ENCODE results near the gene APC. TPM values are rescaled to one million over a fixed set of nuclear protein-coding genes. Genes with fewer than 3 reads are reported as not detected.
A peak's percentile ranks its signal among the peaks of the same experiment; 100 is the strongest.

Gene APC
- total and polyA plus RNA-seq, 10 of the 15 experiments (the other 5 are each of a cell fraction or from before 2014, with no cell fraction given): 3.2 to 23.3 (median 13.8) TPM

DNA sequence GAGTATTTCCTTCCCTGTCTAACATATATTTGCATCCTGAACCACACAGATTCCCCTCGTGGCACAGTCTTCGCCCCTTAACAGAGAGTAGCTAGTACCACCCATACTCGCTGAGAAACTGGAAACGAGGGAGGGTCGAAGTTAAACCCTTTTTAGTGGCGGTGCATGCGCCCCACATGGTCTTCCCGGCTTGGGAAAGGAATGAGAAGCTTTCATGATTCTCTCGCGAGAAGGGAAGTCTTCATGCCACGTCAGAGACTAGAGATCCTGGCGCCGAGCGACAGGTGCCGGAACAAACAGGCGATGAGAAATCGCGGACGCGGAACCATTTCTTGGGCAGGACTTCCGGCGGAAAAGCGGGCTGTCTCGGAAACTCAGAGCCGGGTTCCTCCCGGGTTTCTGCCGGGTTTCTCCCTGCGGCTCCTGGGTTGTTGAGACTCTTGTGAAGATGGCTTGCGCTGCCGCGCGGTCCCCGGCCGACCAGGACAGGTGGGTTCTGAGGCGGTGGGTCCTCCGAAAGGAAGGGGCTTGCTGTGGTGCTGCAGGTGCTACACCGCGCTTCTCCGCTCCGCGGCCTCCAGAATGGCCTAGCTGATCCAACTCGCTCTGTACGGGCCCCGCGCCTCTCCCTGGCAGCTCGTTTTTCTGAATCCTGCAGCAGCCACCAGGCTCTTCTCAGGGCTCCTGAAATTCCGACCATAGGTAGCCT, 123.4 kb downstream of the APC start, which contains the start of gene SRP19 (continued):
- peak; percentile 42; the same call in 1 of the 2 replicates for TF ChIP-seq EED (IDR thresholded peaks at IDR 0.05; ENCODE audit: low read depth)
- TF ChIP-seq, protein P1, sequence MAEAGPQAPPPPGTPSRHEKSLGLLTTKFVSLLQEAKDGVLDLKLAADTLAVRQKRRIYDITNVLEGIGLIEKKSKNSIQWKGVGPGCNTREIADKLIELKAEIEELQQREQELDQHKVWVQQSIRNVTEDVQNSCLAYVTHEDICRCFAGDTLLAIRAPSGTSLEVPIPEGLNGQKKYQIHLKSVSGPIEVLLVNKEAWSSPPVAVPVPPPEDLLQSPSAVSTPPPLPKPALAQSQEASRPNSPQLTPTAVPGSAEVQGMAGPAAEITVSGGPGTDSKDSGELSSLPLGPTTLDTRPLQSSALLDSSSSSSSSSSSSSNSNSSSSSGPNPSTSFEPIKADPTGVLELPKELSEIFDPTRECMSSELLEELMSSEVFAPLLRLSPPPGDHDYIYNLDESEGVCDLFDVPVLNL (IDR thresholded peaks at IDR 0.05; ENCODE audit: low read depth, low read length): no peak
- no peak for TF ChIP-seq CBX3 (IDR thresholded peaks at IDR 0.05; ENCODE audit: borderline replicate concordance, low read depth)
- no peak for TF ChIP-seq MEF2A (IDR thresholded peaks at IDR 0.05; ENCODE audit: insufficient read depth, low read depth, low read length)
- peak; percentile 34; the same call in 1 of the 2 replicates for TF ChIP-seq POLR2AphosphoS2 (IDR thresholded peaks at IDR 0.05; ENCODE audit: low read depth, low read length)
- TF ChIP-seq CBFB (IDR thresholded peaks at IDR 0.05; ENCODE audit: low read depth): peak; percentile 92
- TF ChIP-seq, protein P2, sequence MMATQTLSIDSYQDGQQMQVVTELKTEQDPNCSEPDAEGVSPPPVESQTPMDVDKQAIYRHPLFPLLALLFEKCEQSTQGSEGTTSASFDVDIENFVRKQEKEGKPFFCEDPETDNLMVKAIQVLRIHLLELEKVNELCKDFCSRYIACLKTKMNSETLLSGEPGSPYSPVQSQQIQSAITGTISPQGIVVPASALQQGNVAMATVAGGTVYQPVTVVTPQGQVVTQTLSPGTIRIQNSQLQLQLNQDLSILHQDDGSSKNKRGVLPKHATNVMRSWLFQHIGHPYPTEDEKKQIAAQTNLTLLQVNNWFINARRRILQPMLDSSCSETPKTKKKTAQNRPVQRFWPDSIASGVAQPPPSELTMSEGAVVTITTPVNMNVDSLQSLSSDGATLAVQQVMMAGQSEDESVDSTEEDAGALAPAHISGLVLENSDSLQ (IDR thresholded peaks at IDR 0.05): peak; percentile 99
- TF ChIP-seq HDAC2 (IDR thresholded peaks at IDR 0.05): no peak
- TF ChIP-seq, protein P3, sequence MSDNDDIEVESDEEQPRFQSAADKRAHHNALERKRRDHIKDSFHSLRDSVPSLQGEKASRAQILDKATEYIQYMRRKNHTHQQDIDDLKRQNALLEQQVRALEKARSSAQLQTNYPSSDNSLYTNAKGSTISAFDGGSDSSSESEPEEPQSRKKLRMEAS (IDR thresholded peaks at IDR 0.05; ENCODE audit: low read depth, low read length): peak; percentile 90
- TF ChIP-seq, protein P4, sequence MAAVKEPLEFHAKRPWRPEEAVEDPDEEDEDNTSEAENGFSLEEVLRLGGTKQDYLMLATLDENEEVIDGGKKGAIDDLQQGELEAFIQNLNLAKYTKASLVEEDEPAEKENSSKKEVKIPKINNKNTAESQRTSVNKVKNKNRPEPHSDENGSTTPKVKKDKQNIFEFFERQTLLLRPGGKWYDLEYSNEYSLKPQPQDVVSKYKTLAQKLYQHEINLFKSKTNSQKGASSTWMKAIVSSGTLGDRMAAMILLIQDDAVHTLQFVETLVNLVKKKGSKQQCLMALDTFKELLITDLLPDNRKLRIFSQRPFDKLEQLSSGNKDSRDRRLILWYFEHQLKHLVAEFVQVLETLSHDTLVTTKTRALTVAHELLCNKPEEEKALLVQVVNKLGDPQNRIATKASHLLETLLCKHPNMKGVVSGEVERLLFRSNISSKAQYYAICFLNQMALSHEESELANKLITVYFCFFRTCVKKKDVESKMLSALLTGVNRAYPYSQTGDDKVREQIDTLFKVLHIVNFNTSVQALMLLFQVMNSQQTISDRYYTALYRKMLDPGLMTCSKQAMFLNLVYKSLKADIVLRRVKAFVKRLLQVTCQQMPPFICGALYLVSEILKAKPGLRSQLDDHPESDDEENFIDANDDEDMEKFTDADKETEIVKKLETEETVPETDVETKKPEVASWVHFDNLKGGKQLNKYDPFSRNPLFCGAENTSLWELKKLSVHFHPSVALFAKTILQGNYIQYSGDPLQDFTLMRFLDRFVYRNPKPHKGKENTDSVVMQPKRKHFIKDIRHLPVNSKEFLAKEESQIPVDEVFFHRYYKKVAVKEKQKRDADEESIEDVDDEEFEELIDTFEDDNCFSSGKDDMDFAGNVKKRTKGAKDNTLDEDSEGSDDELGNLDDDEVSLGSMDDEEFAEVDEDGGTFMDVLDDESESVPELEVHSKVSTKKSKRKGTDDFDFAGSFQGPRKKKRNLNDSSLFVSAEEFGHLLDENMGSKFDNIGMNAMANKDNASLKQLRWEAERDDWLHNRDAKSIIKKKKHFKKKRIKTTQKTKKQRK (IDR thresholded peaks at IDR 0.05; ENCODE audit: low read depth, low read length): no peak
- TF ChIP-seq, protein P5, sequence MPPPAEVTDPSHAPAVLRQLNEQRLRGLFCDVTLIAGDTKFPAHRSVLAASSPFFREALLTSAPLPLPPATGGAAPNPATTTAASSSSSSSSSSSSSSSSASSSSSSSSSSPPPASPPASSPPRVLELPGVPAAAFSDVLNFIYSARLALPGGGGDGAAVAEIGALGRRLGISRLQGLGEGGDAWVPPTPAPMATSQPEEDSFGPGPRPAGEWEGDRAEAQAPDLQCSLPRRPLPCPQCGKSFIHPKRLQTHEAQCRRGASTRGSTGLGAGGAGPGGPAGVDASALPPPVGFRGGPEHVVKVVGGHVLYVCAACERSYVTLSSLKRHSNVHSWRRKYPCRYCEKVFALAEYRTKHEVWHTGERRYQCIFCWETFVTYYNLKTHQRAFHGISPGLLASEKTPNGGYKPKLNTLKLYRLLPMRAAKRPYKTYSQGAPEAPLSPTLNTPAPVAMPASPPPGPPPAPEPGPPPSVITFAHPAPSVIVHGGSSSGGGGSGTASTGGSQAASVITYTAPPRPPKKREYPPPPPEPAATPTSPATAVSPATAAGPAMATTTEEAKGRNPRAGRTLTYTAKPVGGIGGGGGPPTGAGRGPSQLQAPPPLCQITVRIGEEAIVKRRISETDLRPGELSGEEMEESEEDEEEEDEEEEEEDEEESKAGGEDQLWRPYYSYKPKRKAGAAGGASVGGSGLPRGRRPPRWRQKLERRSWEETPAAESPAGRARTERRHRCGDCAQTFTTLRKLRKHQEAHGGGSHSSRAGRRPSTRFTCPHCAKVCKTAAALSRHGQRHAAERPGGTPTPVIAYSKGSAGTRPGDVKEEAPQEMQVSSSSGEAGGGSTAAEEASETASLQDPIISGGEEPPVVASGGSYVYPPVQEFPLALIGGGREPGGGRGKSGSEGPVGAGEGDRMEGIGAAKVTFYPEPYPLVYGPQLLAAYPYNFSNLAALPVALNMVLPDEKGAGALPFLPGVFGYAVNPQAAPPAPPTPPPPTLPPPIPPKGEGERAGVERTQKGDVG (CRISPR knock-in tag; IDR thresholded peaks at IDR 0.05): no peak
- TF ChIP-seq PAX5 (IDR thresholded peaks at IDR 0.05; ENCODE audit: borderline replicate concordance, low read depth, low read length): no peak
- TF ChIP-seq, protein P6, sequence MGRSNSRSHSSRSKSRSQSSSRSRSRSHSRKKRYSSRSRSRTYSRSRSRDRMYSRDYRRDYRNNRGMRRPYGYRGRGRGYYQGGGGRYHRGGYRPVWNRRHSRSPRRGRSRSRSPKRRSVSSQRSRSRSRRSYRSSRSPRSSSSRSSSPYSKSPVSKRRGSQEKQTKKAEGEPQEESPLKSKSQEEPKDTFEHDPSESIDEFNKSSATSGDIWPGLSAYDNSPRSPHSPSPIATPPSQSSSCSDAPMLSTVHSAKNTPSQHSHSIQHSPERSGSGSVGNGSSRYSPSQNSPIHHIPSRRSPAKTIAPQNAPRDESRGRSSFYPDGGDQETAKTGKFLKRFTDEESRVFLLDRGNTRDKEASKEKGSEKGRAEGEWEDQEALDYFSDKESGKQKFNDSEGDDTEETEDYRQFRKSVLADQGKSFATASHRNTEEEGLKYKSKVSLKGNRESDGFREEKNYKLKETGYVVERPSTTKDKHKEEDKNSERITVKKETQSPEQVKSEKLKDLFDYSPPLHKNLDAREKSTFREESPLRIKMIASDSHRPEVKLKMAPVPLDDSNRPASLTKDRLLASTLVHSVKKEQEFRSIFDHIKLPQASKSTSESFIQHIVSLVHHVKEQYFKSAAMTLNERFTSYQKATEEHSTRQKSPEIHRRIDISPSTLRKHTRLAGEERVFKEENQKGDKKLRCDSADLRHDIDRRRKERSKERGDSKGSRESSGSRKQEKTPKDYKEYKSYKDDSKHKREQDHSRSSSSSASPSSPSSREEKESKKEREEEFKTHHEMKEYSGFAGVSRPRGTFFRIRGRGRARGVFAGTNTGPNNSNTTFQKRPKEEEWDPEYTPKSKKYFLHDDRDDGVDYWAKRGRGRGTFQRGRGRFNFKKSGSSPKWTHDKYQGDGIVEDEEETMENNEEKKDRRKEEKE (IDR thresholded peaks at IDR 0.05): no peak
- TF ChIP-seq POLR2AphosphoS5 (IDR thresholded peaks at IDR 0.05; ENCODE audit: low read length): peak; percentile 84

All from GM12878 (cell line).